Measurements from ENCODE around the gene GOSR2.
"Not testable (repeated sequence)": the region's sequence is repeated elsewhere in the genome, so short reads cannot be mapped to it uniquely, and the experiment has no call there.

GOSR2 gene

GRCh38 chr17:46986366-46986765 is 63.4 kb downstream of the GOSR2 start:
- TF ChIP-seq CTCF (IDR thresholded peaks at IDR 0.05; ENCODE audit: low read depth, low read length), result no peak
- DNase-seq (ENCODE audit: extremely low read depth, low read depth), result no peak

- DNase-seq (ENCODE audit: extremely low read depth, low read depth), result not testable (repeated sequence)
Observed at GRCh38 chr17:46987927-46988326, 65.0 kb downstream of the GOSR2 start.

GRCh38 chr17:46989637-46990431 is 66.9 kb downstream of the GOSR2 start:
- DNase-seq (ENCODE audit: extremely low read depth, low read depth), result no peak
- TF ChIP-seq CTCF (IDR thresholded peaks at IDR 0.05; ENCODE audit: low read depth, low read length), result no peak

GRCh38 chr17:46991617-46992016 is 68.7 kb downstream of the GOSR2 start:
- no peak for TF ChIP-seq CTCF (IDR thresholded peaks at IDR 0.05; ENCODE audit: low read depth, low read length)
- DNase-seq (ENCODE audit: extremely low read depth, low read depth), result no peak
